DMS114 treated with DMSO at 0.1 percent for 48 hours (cell line): ENCODE measurements around the gene LRRC37A2.
"Not testable (repeated sequence)": the region's sequence is repeated elsewhere in the genome, so short reads cannot be mapped to it uniquely, and the experiment has no call there.

Experiments used
- DNase-seq: peaks from one replicate; lab custom pipeline; 2025; ENCODE audit not compliant: unreplicated experiment; lab: John Stamatoyannopoulos, UW

Gene LRRC37A2

DNA sequence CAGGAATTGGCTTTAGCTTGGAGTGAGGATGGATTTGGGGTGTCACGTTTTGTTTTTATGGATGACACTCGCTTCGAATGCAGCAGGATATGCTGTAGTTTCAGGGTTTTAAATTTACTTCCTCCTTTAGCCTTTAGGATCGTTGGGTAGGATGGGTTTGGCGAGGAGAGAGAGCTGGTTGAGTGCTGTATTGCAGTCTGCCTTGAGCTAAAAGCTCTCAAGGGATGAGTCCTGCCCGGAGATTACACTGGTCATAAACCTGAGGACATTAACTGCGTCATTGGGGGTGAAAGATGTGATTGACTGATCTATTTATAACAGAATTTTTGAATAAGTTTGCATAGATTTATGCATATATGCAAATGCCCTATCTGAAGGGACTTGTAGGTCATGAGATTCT lies 79.1 kb downstream of the LRRC37A2 start:
- not testable (repeated sequence) for DNase-seq

DNA sequence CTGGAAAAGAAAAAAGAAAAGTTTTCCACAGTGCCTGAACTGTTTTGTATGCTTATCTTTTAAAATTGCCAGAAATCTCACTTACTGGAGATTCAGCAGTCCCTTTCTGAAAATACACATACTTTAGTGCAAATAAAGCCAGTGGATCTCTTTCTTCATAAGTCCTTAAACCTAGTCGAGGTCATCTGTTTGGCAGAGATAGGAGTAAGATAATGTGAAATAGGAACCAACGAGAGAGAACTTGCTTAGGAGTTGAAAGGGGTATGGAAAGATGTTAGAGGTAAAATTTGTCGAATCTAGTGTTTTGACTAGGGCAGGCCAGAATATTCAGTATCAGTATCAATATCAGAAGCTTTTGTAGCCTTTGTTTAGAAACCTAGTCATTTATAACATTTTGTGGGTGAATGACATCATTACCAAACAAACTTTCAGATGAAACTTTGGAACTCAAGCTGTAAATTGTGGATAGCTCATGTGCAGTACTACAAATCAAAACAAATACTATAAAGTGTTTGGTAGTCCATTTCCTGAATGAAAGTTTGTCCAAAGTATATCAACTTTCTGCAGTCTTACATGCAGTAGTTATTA lies 86.2 kb downstream of the LRRC37A2 start:
- DNase-seq: not testable (repeated sequence)

DNA sequence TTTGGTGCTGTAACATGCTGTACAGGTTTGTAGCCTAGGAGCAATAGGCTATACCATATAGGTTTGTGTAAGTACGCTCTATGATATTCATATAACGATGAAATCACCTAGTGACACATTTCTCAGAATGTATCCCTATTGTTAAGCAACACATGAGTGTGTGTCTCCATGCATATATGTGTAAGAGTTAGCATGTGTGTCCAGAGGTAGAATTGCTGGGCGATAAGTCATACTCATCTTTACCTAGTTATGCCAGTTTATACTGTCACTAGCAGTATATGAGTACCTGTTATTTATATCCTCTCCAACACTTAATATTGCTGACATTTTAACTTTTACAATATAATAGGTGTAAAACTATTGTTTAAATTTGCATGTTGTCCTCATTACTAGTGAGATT lies 88.5 kb downstream of the LRRC37A2 start:
- not testable (repeated sequence) for DNase-seq

DNA sequence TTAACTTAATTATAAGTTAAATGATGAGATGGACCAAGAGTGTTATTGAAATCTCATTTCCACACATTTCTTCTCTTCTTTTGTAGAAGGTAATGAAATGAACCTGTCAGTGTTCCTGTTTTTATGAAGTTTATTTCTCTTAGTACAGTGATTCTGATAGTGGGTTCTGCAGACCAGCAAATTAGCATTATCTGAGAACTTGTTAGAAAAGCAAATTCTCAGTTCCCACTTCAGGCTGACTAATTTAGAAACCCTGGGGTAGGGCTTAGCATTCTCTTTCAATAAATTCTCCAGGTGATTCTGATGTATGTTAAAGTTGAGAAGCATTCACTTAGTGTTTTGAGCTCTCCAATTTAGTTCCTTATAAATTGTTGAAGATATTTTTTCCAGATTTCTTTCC lies 90.9 kb downstream of the LRRC37A2 start:
- DNase-seq: not testable (repeated sequence)
